Peyer's patch (tissue), 4 donors: ENCODE results near the gene MTARC1. TPM values are rescaled to one million over a fixed set of nuclear protein-coding genes. Genes with fewer than 3 reads are reported as not detected.

ENCODE experiments used
- DNase-seq, 3 donors: peaks; one replicate each; pipeline ENCODE4 v3.0.0-alpha.2; 2017 to 2019
- H3K27ac ChIP-seq, 4 donors: fragments of 200-600 bp; sonication (generic); one replicate each; pipeline ENCODE4 v1.5.1; 2016 to 2019
- H3K27me3 ChIP-seq, 2 donors: fragments of 200-600 bp; sonication (generic); one replicate each; pipeline ENCODE4 v1.5.1; 2019
- H3K36me3 ChIP-seq, 3 donors: fragments of 200-600 bp; sonication (generic); one replicate each; pipeline ENCODE4 v1.5.1; 2016 to 2019
- H3K4me1 ChIP-seq, 4 donors: fragments of 200-600 bp; sonication (generic); one replicate each; pipeline ENCODE4 v1.5.1; 2016 to 2019
- H3K4me3 ChIP-seq, 4 donors: fragments of 200-600 bp; sonication (generic); 1 replicate in 3 of 4; 2 replicates in 1 of 4; pipeline ENCODE4 v1.5.1; 2016 to 2019; ENCODE audit warnings: mild to moderate bottlenecking in 1 of 4
- H3K9me3 ChIP-seq, 4 donors: fragments of 200-600 bp; sonication (generic); one replicate each; pipeline ENCODE4 v1.5.1; 2016 to 2019; ENCODE audit warnings: mild to moderate bottlenecking in 1 of 4
- POLR2A ChIP-seq, 2 donors: fragments of 450-650 bp; IDR thresholded peaks; one replicate each; pipeline ENCODE4 v1.5.1; 2017; ENCODE audit warnings: antibody characterized with exemption in 2 of 2, mild to moderate bottlenecking in 2 of 2, moderate library complexity in 2 of 2
- total RNA-seq, 4 donors: library from RNA; depleted of rRNA; stranded (reverse); fragments of >200 nt; gene quantifications; one replicate each; pipeline ENCODE4 v1.1.0, GENCODE V29; 2016
- TF ChIP-seq, protein P1 (sequence below), 6 experiments: fragments of 450-650 bp in 4 of 6; fragments of 200-600 bp in 2 of 6; sonication (generic) in 1 of 6; IDR thresholded peaks; one replicate each; pipeline ENCODE4 v1.5.1; 2017 to 2019; ENCODE audit warnings: antibody characterized with exemption in 6 of 6, mild to moderate bottlenecking in 3 of 6, moderate library complexity in 1 of 6

Gene MTARC1
- total RNA-seq, 4 donors from 2014 or later, result 3.3 to 7.8 (median 5.8) TPM

DNA sequence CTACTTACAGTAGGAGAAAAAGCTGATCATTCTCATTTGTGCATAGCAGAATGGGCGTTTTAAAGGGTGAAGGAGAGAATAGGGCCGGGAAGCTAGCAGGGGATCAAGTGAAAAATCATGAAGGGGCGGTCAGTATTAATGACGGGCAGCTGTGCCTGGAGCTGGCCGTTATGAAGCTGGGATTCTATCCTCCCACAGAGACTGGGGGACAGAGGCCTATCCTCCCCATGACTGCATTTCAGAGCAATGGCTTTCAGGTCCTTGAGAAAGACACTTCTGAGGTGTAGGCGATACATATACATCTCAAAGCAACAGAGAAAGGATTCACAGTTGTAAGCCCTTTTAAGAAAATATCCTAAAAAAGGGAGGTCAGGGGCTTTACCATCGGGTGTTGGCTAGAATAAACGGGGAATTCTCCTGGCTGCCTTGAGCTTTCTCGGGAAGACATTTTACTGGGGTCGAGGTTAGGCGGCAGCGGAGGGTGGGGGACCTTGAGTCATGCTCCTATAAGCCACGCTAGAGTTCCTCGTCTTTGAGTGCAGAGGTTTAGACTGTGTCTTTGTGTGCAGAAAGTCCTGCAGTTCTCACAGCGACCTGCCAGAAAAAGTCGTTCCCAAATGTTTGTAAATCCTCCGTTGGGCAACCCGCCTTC lies 39.1 kb upstream of the MTARC1 start:
- Histone ChIP-seq H3K36me3 (no peaks in the 10 kb centered on the region), H3K27ac (peak overlapping the region; percentile 63 to 92 (median 86)), H3K4me3 (peak overlapping the region; percentile 45 to 96 (median 72)), H3K4me1 (peaks cover 0 to 23% (median 0%) of the 10 kb centered on the region in 4 donors), H3K9me3 (no peaks in the 10 kb centered on the region), H3K27me3 (no peaks in the 10 kb centered on the region)
- TF ChIP-seq, protein P1, sequence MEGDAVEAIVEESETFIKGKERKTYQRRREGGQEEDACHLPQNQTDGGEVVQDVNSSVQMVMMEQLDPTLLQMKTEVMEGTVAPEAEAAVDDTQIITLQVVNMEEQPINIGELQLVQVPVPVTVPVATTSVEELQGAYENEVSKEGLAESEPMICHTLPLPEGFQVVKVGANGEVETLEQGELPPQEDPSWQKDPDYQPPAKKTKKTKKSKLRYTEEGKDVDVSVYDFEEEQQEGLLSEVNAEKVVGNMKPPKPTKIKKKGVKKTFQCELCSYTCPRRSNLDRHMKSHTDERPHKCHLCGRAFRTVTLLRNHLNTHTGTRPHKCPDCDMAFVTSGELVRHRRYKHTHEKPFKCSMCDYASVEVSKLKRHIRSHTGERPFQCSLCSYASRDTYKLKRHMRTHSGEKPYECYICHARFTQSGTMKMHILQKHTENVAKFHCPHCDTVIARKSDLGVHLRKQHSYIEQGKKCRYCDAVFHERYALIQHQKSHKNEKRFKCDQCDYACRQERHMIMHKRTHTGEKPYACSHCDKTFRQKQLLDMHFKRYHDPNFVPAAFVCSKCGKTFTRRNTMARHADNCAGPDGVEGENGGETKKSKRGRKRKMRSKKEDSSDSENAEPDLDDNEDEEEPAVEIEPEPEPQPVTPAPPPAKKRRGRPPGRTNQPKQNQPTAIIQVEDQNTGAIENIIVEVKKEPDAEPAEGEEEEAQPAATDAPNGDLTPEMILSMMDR (IDR thresholded peaks at IDR 0.05), result peak in 1 of 6 experiments; percentile 12
- no peak for TF ChIP-seq POLR2A (IDR thresholded peaks at IDR 0.05)
- no peak for DNase-seq

DNA sequence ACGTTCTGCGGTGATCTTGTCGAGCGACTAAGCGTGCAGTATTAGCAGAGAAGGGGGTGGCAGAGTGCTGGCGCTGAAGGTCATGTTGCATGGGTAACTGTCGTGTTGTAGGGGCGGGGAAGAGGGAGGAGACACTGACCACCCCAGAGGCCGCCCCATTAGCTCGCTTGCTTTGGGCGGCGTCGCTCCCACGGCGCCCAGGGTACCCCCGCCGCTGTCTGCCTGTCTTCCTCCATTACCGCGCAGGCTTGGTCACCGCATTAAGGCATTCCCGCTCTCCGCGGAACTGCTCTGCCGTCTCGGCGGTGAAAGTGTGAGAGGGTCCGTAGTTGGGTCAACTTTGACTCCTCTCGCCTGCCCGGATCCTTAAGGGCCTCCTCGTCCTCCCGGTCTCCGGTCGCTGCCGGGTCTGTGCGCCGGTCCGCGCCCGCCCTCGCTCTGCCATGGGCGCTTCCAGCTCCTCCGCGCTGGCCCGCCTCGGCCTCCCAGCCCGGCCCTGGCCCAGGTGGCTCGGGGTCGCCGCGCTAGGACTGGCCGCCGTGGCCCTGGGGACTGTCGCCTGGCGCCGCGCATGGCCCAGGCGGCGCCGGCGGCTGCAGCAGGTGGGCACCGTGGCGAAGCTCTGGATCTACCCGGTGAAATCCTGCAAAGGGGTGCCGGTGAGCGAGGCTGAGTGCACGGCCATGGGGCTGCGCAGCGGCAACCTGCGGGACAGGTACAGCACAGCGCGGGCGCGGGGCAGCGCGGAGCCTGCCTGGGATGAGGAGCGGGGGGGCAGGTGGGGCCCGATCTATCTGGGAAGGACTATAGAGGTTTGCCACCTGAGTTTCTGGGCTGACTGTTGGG lies 38.4 kb upstream of the MTARC1 start, which contains the start of gene MTARC2:
Gene MTARC2, plus strand, starts transcription at position 234 of the 846 bp plus-strand sequence. Its CDS starts 210 bp downstream, at position 444.
- Histone ChIP-seq H3K36me3 (no peaks in the 10 kb centered on the region), H3K9me3 (no peaks in the 10 kb centered on the region), H3K4me3 (peak within 1 kb of the TSS; percentile 45 to 96 (median 72)), H3K4me1 (peaks cover 0 to 23% (median 0%) of the 10 kb centered on the region in 4 donors), H3K27me3 (no peaks in the 10 kb centered on the region), H3K27ac (peak within 1 kb of the TSS; percentile 63 to 92 (median 86))
- peak; percentile 50 to 86 (median 86) for DNase-seq
- TF ChIP-seq, protein P1 (IDR thresholded peaks at IDR 0.05), result peak in 1 of 6 experiments; percentile 14
- peak; percentile 76 to 87 for TF ChIP-seq POLR2A (IDR thresholded peaks at IDR 0.05)

DNA sequence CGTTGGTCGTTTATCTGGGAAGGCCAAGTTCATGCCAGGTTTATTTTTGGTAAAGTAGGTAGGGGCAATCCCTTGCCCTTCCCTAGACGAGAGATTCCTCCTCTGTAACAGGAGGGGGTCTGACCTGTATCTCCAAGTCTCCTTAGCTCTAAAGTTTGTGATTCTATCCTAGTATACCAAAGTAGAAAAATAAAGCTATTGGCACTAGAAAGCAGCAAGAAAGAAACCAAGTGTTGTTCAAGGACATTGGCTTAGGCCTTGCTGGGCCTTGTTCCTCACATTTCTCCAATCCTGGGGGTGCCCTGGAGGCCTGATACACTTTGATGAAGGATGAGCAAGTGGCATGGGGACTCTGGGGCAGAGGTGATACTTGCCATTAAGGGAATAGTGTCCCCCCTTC lies 37.8 kb upstream of the MTARC1 start:
- peak overlapping the region; percentile 63 to 92 (median 86) for H3K27ac ChIP-seq

DNA sequence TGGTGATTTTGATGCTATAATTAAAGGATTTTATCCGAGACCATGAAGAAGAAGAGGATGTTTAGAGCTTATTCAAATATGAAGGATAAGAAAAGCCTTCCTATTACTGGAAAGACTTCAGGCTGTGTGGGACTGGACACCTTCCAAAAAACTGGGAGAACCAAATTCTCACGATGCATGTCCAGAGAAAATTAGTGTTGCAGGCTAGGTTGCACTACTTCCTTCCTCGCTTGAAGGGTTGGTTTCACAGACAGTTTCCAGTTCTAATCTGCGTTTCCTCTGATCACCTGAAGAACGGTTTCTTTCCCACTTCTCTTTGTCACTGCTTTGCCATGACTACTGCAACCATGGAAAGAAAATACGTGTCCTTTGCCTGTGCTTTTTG lies 36.6 kb upstream of the MTARC1 start:
- Histone ChIP-seq H3K36me3 (peaks cover 0 to 12% (median 0%) of the 10 kb centered on the region in 3 donors), H3K9me3 (no peaks in the 10 kb centered on the region), H3K27me3 (no peaks in the 10 kb centered on the region), H3K4me1 (peaks cover 0 to 23% (median 0%) of the 10 kb centered on the region in 4 donors), H3K27ac (peak overlapping the region in 3 of 4 donors; percentile 1 to 92 (median 91)), H3K4me3 (peak overlapping the region in 2 of 4 donors; percentile 87 to 96)
- no peak for DNase-seq
- TF ChIP-seq POLR2A (IDR thresholded peaks at IDR 0.05), result no peak
- TF ChIP-seq, protein P1 (IDR thresholded peaks at IDR 0.05), result no peak

More for the DNA sequence above, 37.8 kb upstream of the MTARC1 start:
- TF ChIP-seq, protein P1 (IDR thresholded peaks at IDR 0.05), result no peak
- no peak for TF ChIP-seq POLR2A (IDR thresholded peaks at IDR 0.05)
- no peaks in the 10 kb centered on the region for H3K27me3 ChIP-seq
- H3K4me1 ChIP-seq, result peaks cover 0 to 23% (median 0%) of the 10 kb centered on the region in 4 donors
- H3K4me3 ChIP-seq, result peak overlapping the region; percentile 45 to 96 (median 72)
- H3K36me3 ChIP-seq, result peaks cover 0 to under 1% (median 0%) of the 10 kb centered on the region in 3 donors
- DNase-seq, result no peak
- no peaks in the 10 kb centered on the region for H3K9me3 ChIP-seq

DNA sequence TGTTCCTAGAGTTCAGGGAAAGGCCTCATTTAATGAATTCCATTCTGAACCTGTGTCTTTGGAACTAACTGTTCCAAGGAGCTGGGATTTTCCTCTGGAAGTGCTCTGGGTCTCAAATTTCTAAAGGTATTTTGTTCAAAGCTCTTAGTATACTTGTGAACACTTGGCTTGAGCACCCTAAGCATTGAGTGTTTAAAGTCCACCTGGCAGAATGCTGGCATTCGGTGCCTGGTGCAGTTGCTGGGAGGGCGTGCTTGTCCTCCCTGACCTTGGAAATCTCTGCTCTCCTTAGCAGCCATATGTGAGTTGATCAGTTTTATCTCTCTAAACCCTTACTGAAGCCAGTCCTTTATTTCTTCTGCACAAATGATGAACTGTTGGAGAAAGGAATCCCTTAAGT lies 35.6 kb upstream of the MTARC1 start:
- Histone ChIP-seq H3K4me1 (peaks cover 0 to 23% (median 0%) of the 10 kb centered on the region in 4 donors), H3K4me3 (peak overlapping the region in 2 of 4 donors; percentile 87 to 96), H3K9me3 (no peaks in the 10 kb centered on the region), H3K27ac (peak overlapping the region in 2 of 4 donors; percentile 91 to 92), H3K27me3 (no peaks in the 10 kb centered on the region), H3K36me3 (peaks cover 0 to 18% (median 0%) of the 10 kb centered on the region in 3 donors)
- TF ChIP-seq POLR2A (IDR thresholded peaks at IDR 0.05), result no peak
- TF ChIP-seq, protein P1 (IDR thresholded peaks at IDR 0.05), result no peak
- DNase-seq, result peak in 2 of 3 donors; percentile 63 to 64
